Measurements from ENCODE around the gene EEIG1. TPM values are rescaled to one million over a fixed set of nuclear protein-coding genes. Genes with fewer than 3 reads are reported as not detected.

The EEIG1 gene
- total and polyA plus RNA-seq, 9 of the 15 experiments (the other 6 are each of a cell fraction or from before 2014, with no cell fraction given): 0.17 to 16.7 (median 3.6) TPM

GRCh38 chr9:127972236-127972871 is 8.4 kb downstream of the EEIG1 start:
- Histone ChIP-seq H3K4me1 (replicated peaks in 1 of 2; ENCODE audit: control insufficient read depth in 2 of 2, insufficient read depth in 2 of 2, low read length in 2 of 2) (peaks cover 27 to 80% of the 10 kb centered on the region in 2 experiments), H4K20me1 (replicated peaks; ENCODE audit: control insufficient read depth, insufficient read depth, low read length) (peaks cover 48% of the 10 kb centered on the region), H3K9ac (ENCODE audit: insufficient read depth in 1 of 2, low read depth in 2 of 2, low read length in 2 of 2) (peak overlapping the region in 1 of 2 experiments; percentile 82; a peak in 2 of 4 replicates), H3K4me2 (ENCODE audit: insufficient read depth, low read length) (no peak overlapping the region), H2AFZ (ENCODE audit: low read depth, low read length) (no peak overlapping the region), H3K36me3 (ENCODE audit: control insufficient read depth, insufficient read depth, low read length) (peaks cover 6% of the 10 kb centered on the region; the same call in 1 of the 3 replicates), H3K79me2 (ENCODE audit: control insufficient read depth, insufficient read depth, low read length) (peaks cover 79% of the 10 kb centered on the region), H3K27ac (ENCODE audit: extremely low read depth, low read depth, low read length) (no peak overlapping the region), H3K4me3 (no peak overlapping the region), H3K27me3 (ENCODE audit: control insufficient read depth in 2 of 2, insufficient read depth in 2 of 2, low read length in 2 of 2) (no peaks in the 10 kb centered on the region), H3K9me1 (ENCODE audit: control insufficient read depth, insufficient read depth, low read length) (no peaks in the 10 kb centered on the region), H3K9me3 (replicated peaks; ENCODE audit: control insufficient read depth, insufficient read depth, low read depth, low read length) (no peaks in the 10 kb centered on the region)
- CTCF ChIA-PET (ENCODE audit: low intra/inter-chr PET ratio): no interaction called here
- intact Hi-C loops (cut with micrococcal nuclease) (no loop called here), in situ Hi-C loops (cut with MboI) (no loop called here)
- FAIRE-seq (no peak), ATAC-seq (no peak), DNase-seq (ENCODE audit: extremely low read depth in 1 of 4, low spot score in 3 of 4) (no peak)
- POLR2A ChIA-PET: interaction anchor here (0.5 to 2.1 kb wide), 5 partner anchors 8 to 50 kb away, joined by 3 to 8 read pairs (median 3); partner anchors contain the start of gene EEIG1
- no TSS peak for BruUV-seq (replicated peaks)
- TF ChIP-seq NCOR1 (IDR thresholded peaks at IDR 0.05): no peak
- no peak for TF ChIP-seq E2F4 (CRISPR knock-in tag; IDR thresholded peaks at IDR 0.05; ENCODE audit: low read depth)
- TF ChIP-seq ZNF318 (IDR thresholded peaks at IDR 0.05; ENCODE audit: borderline replicate concordance in 1 of 2, low read depth in 1 of 2): no peak
- WGBS (ENCODE audit: insufficient coverage, low coverage, missing lambda C conversion rate): 78% methylated on average over 12 of the region's 12 CpGs

All from K562 (cell line).